HUDEP-2 (cell line): Measurements from ENCODE around the gene SSRP1.

Experiments
- DNase-seq, 76 experiments: peaks; one replicate each; lab custom pipeline; 2025; ENCODE audit not compliant: unreplicated experiment in 76 of 76; lab: John Stamatoyannopoulos, UW

The SSRP1 gene

DNA sequence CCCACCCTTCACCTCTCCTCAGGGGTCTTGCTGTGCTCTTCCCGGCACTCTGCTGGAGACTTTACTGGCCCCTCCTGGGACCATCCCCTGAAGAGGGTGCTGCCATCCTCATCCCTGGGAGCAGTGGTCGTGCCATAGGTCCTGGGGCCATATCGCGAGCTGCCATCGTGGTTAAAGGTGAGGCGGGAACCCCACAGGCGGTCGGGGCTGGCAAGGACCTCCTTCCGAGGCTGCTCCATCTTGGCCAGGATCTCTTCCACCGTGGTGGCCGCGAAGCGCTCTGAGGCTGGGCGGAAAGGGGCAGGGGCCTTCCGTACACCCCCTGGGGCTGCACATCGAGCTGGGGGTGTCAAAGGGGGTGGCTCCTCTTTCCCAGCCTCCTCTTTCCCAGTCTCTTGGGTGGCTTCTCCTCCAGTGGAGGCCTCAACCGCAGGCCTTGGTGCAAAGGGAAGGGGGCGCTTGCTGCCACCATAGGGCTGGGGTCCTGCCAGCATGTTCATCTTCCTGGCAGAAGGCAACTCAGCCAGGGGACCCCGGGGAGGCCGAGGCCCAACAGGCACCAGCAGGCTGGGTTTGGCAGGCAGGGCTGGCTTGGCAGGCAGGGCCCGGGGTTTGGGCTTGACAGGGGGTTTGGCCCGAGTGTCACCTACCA is 15.5 kb downstream of the SSRP1 start:
- DNase-seq: no peak

DNA sequence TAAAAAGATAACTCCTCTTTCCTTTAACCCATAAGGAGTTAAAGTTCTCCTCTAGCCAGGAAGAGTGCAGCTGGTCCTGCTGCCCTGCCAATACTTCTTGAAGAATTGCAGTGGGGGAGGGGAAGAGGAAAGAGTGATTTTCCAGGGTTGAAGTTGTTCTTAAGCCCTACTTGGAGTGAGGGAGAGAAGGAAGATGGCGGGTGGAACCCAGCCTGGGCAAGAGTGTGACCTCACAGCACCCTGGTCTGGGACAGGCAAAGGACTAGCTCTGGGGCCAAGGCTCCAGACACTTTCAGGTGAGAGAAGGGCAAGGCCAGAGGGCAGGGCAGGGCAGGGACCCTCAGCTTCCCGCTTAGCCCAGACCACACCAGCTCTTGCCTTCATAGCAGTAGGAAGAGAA is 17.5 kb downstream of the SSRP1 start:
- no peak for DNase-seq

DNA sequence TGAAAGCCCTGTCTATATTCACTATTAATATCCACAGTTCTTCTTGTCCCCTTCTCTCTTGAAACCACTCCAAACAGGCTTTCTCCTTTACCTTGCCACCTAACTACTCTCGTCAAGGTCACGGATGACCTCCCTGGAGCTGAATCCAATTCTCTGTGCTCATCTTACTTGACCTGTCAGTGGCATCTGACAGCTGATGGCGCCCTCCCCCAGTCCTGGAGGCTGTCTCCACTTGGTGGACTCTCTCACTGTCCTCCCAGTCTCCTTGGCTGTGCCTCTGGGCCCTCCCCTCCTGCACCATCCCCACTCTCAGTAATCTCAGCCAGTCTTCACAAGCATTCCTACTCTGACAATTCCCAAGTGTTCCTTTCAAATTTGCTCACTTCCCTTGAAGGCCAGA is 19.7 kb downstream of the SSRP1 start:
- no peak for DNase-seq

DNA sequence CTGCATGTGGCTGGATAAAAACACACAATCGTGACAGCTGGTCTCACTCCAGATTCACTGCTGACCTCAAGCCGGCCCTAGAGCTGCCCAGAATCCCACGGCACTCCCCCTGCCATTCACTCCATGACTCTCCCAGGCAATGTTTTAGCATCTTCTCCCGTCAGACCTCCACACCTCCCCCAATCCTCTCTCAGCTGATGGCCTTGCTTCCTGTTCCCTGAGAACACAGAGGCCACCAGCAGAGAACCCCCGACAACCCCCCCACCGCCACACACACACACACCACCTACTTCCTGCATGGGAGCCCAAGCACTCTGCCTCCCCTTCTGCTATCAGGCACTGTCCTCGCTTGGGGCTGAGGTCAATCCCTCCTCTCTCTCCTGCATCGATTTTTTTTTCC is 20.2 kb downstream of the SSRP1 start:
- DNase-seq: no peak

DNA sequence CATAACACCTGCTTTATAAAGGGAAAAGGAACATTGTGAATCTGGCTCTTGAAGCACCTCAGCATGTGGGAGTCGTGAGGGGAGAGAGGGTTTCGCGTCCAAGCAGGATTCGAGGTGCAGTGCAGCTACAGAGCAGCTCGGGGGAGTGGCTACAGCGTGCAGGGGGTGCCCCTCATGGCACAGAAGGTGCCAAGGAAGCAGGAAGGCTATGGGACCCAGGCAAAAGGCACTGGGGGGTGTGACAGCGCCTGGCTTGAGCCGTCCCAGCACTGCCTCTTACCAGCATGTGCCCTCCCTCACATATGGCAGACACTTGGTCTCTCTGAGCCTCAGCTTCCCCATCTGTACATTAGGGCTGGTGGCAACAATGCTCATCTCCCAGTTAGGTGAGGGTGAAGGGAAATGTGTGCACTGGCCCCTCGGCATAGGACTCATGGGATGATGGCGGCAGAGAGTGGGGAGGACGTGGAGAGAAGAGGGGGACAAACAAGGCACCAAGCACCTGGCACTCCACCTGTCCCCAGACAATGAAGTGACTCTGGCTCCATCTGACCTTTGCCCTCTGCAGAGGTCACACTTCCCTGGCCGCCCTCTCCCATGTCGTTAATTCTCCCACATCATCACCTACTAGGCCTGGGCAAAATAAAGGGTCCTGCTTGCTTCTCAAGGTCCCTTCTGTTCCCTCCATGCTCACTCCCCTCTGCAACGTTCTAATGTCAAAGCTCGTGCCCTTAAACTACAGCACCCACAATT is 21.3 kb downstream of the SSRP1 start:
- DNase-seq: no peak

DNA sequence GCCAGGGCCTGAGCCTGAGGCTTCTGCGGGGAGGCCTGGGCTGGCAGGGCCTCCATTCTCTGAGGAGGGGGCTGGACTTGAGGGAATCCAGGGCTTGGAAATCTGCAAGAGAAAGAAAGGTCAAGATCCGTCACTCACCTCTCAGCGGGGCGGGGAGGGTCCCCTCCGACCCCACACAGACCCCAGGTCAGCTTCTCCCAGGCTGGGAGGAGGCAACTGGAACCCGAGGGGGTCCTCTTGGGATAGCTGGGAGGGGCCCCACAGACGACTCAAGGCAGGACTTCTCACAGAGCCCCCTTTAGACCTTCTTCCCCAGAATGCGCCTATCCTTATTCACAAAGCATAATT is 21.9 kb downstream of the SSRP1 start:
- no peak for DNase-seq

DNA sequence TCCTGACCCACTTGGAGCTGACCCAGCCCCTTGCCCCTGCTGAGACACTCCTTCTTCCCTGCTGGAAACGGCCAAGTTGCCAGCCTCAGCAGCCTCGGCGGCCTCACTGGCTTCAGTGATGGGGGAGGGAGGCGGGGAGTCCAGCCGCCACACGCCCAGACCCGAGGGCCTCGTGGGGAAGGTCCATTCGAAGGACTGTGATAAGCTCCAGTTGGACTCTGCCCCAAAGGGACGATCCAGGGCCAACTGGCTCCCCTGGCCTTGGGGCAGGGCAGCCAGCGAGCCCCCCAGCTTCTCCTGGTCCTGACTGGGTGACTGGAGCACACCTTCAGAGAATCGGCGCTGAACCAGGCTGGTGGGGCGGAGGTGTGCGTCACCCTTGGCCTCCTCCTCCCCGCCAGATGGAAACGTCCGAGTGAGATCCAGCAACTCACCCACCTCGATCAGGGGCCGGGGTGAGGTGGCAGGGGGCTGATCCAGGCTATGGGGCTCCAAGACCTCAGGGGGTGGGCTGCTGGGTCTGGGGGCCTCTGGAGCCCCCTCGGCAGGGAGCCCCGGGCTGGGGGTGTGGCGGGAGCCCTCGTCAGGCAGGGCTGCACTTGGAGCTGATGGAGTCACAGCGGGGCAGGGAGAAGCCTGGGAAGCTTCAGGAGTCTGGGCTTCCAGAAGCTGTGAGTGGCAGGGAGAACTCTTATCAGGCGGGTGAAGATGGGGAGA is 22.5 kb downstream of the SSRP1 start:
- DNase-seq: no peak

DNA sequence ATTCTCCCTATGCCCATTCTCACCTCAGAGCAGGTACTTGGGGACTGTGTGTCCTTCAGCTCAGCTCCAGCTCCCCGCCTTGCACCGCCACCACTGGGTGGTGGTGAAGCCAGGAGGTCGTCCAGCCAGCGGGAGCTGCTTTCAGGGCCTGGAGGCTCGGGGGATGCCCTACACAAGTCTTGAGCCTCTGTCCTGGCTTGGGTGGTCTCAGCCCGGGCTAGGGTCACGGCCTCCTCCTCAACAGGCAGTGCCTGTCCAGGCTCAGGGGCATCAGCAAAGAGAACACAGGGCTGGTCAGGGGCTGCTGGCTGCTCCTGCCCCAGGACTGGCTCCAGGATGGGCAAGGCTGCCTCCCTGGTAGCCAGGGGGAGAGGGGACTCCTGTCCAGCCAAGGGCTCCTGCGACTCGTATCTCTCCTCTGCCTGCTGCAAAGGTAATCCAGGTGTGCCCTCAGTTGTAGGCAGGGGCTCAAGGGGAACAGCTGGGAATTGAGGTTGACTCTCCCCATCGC is 23.1 kb downstream of the SSRP1 start:
- no peak for DNase-seq

DNA sequence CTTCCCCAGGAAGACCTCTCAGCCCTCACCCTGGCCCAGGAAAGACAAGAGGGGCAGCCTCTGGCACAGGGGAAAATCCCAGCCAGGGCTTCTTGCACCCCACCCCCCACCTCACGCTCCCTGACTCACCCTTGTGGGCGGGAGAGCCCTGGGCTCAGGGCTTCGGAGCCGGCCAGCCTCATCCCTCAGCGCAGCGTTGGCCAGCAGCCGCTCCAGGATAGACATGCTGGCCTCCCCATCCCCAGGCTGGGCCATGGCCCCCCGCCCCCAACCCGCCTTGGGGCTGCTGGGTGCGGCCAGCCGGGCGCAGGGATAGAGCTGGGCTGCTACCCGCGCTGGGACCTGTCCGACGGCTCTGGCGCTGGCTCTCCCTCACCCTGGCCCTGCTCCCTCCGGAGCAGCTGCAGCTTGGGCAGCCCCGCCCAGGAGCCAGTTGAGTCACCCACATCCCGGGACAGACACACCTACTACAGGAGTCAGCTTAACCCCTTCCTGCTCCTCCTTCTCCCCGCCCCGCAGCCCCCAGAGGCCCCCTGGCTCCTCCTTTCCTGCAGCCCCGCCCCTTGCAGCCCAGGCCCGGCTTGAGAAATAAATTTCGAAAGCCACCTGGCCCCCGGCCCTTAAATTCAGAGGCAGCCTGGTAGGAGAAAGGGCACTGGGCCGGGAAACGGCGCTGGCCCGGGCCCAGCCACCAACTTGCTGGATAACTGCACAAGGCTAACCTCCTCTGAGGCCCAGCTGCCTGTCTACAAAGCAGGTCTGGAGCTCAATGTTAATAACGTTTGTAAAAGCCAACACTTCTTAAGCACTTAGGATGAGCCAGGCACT is 24.4 kb downstream of the SSRP1 start:
- DNase-seq: peak in 71 of 76 experiments; percentile 11 to 85 (median 66)

DNA sequence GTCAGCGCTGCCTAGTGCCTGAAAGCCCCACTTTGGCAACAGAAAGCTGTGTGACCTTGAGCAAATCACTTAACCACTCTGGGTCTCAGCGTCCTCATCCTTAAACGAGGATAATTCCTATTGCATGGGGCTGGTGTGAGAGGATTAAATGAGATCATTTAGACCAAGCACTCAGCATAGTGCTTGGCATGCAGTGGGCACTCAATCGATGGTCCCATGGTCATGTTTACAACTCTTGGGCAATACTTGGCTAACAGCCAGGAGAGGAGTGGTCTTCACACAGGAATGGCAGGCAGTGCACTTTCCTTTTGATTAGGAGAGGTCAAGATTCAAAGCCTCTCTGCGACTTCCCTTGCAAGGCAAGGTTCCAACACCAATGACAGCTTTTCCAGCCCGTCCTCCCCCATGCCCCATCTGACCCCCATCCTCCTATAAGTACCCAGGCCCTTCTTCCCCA is 25.0 kb downstream of the SSRP1 start:
- no peak for DNase-seq

DNA sequence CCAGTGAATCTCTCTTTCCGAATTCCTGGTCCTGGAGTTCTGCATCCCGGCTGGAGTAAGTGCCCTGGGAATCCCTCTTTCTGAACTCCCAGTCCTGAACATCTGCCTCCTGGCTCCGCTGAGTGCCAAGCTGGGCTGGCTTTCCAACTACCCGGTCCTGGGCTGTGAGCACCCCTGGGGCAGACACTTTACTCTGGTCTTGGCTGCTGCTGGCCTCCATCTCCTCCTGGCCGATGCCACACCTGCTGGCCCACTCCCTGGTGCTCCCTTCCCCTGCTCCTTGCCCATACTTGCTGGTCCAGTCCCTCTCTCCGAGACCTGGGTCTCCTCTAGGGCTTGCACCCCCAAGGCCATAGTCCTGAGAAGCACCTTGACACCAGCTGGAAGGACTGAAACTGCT is 25.6 kb downstream of the SSRP1 start:
- no peak for DNase-seq

DNA sequence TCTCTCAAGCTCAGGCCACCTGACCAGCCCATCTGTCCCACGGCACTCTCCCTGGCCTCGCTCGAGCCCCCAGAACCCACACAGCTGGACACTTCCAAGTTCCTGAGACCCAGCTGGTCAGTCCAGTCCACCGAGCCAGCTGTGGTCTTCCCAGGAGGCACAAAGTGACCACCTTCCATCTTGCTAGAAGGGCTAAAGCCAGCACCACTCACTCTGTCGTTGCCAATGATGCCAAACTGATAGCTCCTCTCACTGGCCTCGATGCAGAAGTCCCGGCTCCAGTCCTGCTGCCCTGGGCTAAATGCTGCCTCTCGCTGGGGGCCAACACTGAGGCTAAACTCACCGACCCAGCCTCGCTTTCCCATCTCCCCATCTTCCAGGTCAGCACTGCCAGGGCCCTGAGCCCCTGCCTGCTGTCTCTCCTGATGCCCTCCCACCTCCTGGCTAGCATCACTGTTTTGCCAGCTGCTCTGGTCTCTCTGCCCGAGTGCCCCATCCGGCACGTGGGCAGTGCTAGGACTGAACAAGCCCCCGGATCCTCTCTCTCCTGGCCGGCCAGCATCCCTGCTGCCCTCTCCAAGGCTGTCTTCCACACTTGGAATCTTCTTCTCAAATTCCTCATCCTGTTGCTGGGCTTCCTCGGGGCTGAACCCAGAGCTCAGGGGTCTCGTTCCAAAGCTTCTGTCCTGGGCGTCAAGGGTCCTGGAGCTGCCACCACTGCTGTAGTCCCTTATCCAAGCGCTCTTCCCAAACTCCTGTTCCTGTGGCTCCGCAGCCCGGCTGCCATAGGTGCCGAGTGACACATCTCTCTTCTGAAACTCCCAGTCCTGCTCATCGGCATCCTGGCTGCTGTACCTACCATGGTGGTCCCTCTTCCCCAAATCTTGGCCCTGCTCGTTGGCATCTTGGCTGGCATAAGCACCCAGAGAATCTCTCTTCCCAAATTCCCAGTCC is 26.3 kb downstream of the SSRP1 start:
- DNase-seq: no peak

DNA sequence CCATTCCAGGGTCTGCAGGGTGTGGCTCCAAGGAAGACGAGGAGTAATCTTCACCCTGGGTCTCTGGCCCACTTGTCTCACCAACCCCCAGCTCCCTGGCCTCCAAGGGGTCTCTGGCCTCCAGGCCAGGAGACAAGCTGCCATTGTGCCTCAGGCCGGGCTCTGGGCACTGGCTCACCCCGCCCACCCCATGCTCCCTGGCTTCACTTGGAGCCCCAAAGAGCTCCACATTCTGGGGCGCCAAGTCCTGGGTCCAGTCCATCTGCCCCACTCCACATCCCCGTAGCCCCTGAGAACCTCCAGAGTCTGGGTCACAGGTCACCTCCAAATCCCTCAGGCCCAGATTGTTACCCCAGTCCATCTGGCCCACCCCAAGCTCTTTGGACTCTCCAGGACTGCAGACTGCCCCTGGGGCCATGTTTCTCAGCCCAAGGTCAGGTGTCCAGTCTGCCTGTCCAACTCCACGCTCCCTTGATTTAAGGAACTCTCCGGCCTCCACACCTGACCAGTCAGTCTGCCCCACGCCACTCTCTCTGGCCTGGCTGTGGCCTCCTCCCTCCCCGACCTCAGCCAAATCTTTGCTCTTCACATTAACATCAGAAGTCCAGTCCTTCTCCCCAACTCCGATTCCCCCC is 27.1 kb downstream of the SSRP1 start:
- no peak for DNase-seq

DNA sequence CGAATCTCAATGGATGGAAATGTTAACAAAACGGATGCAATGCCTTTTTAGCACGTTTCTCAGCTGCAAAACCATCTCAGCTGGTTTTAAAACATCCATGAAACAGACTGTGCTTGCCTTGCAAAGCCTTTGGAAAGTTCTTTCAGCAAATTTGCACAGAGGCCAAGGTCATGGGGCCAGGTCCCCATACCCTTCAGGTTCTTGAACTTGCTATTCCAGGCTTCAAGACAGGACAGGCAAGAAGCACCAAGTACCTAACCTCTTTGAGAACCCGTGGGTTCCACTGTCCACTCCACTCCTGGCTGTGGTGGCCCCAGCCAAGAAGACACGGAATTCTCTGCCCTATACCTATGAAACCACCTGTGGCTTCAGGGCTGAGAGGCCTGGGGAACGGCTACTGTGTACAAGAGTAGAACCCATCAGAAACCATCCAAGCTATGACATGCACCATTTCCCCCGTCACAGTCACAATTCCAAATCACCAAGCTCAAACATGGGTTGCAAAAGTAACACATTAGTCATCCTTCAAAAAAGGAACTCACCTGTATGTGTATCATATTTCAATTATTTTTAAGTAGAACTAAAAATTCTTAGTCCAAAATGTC is 27.9 kb downstream of the SSRP1 start:
- DNase-seq: no peak

DNA sequence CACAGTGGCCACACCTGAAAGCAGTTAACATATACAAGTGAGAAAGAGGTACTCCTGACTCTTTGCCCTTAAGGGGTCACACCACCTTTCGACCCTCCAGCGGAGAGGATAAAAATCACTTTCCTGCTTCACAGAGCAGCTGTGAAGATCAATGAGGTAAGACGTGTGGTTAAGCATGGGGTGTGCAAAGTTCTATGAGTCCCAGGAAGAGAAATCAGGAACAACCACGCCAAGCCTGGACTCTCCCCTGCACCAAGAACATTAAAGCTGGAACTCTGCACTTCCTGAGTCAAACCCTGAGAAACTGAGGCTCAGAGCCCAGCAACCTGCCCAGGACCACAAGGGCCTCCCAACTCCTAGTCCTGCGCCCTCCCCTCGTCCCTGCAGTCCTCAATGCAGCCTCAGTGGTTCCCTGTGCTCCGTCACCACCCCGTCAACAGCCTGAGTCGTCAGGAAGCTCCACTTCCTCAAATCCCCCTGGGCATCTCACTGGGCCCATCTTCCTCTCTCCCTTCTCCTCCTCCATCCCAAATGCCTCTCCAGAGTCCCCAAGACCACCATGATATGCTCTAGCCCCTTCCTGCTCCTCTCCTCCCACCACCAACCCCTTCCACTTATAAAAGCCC is 28.6 kb downstream of the SSRP1 start:
- no peak for DNase-seq

DNA sequence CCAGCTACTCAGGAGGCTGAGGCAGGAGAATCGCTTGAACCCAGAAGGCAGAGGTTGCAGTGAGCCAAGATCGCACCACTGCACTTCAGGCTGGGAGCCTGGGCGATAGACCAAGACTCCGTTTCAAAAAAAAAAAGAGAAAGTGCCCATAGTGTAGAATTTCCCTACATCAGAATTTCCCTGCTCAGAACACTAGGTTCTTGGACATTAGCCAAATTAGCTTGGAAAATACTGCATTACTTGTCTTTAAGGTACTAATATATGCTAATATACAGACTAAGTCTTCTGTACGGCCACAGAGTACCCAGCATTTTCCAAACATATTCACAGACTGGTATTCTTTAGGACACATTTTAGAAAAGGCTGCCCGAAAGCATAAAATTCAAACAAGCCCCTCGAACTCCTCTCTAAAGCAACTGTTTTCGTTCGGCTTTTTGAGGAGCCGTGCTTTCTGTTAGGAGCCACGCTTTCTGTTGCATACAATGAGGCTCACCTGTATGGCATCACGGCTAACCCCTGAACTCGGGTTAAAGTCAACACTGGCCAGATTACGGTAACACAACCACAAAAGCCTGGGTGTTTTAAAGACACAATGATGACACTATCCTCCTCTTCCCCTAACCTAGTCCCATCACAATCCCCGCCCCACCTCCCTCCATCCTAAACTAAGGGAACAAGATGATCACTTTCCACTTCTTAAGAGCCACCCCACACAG is 29.4 kb downstream of the SSRP1 start:
- DNase-seq: no peak

DNA sequence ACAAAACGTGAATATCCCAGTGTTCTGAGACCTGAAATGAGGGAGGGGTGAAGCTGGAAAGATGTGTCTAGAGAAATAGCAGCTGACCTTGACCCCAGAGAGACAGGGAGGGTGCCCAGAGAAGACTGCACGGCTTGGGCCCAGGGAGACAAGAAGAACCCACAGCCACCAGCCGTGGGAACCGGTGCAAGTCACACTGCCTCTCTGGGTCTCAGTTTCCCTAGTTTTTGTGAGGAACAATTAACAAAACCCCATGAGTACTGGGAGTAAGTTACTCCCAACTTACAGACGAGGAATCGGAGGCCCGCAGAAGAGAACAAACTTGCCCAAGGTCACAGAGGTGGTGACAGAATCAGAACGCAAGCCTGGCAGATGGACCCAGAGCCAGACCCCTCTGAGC is 30.2 kb downstream of the SSRP1 start:
- DNase-seq: no peak
